Activated T-cell treated with anti-CD3 and anti-CD28 coated beads, Interleukin-2, amount 50 U/mL, for 48 hours (primary cell): ENCODE measurements around the gene ATRIP.

Source experiments
- DNase-seq, 2 experiments: peaks; one replicate each; pipeline ENCODE4 v3.0.0-alpha.2; 2020

The ATRIP gene

DNA sequence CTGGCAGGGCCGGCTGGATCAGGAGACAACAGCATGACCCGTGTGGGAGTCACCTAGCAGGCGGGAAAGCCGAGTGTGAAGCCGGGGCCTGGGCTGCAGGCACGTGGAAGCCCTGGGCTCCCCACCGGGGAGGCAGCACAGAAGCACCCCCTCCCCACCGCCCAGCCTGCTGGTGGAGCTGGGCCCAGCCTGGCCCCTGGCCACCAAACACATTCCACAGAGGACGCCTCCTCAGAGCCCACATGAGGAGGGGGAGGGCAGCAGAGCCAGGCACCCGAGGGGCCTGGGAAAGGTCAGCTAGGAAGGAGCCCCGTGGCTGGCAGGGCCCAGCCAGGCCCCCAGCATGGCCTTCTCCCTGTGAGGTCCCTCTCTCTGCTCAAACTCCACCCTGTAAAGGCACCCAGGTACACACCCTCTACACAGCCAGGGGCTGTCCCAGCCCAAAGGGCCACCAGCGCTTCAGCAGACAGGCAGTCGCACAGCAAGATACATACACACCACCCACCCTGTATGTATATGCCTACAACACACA, 21.2 kb upstream of the ATRIP start:
- DNase-seq, result no peak

DNA sequence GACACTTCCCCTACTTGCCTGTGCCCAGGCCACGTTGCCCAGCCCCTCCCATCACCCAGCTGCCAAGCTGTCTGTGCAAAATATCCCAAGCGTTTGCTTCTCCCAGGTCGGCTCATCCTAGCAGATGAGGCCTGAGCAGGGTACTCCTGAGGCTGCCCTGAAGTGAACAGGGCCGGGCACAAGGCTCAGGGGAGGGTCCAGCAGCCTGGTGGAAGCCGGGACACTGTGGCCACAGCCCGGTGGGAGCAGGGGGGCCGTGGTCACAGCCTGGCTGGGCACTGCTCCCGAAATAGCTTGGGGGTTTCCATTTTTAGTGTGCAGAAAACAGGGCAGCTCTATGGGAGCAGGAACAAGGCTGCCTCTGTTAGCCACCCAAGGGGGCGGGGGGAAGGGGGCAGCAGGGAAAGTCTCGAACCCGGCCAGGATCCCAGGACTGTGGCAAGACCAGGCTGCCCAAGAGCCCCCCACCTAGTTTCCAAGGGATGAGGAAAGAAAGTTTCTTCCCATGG, 20.1 kb upstream of the ATRIP start:
- no peak for DNase-seq

DNA sequence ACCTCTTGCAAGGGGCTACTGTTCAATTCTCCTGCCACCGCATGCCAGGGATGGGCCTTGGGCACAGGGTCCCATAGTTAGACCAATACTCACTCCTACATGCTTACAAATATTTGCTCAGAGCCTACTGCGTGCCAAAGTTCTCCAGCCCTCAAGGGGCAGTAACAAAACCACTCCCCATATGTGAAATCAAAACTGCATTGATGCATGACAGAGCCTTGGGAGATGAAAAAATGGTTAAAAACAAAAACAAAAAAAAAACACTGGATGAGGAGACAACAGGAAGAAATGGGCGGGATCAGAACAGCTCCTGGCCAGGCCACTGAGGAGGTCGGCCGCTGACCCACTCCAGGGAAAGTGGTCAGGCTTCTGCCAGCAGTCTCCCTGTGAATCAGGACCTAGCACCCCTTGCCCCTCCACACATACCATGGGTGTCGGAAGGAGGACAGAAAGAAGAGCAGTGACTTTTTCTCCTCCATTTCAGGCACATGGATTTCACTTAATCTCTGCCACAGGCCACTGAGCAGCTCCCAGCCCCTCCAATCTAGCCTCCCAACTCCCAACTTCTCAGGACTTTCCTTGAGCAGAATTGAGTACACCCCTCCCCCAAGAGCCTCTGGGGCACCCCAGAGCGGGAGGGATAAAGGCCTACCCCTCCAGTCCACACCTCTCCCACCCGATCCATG, 19.4 kb upstream of the ATRIP start:
- DNase-seq, result no peak

DNA sequence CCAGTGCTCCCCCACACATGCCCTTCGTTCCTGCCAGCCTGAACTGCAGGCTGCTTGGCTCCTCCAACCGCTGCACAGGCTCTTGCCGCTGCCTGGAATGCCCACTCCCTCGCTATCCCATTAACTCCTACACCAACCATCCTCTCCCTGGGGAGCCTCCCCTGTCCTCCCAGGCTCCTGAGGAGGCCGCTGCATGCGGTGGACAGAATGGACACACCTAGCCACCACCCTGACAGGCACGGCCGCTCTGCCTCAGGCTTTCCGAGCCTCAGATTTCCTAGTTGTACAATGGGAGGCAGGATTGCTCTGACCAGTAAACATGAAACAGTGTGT, 18.9 kb upstream of the ATRIP start:
- no peak for DNase-seq

DNA sequence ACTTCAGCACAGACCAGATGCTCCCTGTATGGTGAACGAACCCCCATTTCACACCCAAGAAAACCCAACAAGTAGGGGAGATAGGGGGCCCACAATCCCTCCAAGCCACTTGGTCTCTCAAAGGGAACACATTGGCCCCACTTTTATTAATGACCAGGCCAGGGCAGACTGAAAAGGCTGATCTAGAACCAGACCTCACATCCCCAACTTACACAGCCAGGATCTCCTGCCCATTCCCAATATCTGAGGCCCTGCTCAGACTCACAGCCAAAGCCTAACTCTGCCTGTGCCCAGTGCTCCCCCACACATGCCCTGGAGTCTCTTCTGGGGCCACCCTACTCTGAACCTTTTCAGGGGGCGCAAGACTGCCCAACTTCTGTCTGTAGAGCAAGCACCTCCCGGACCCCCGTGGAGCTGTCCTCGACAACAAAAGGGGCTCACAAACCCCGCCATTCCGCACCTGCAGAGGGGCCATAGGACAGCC, 18.4 kb upstream of the ATRIP start:
- no peak for DNase-seq

DNA sequence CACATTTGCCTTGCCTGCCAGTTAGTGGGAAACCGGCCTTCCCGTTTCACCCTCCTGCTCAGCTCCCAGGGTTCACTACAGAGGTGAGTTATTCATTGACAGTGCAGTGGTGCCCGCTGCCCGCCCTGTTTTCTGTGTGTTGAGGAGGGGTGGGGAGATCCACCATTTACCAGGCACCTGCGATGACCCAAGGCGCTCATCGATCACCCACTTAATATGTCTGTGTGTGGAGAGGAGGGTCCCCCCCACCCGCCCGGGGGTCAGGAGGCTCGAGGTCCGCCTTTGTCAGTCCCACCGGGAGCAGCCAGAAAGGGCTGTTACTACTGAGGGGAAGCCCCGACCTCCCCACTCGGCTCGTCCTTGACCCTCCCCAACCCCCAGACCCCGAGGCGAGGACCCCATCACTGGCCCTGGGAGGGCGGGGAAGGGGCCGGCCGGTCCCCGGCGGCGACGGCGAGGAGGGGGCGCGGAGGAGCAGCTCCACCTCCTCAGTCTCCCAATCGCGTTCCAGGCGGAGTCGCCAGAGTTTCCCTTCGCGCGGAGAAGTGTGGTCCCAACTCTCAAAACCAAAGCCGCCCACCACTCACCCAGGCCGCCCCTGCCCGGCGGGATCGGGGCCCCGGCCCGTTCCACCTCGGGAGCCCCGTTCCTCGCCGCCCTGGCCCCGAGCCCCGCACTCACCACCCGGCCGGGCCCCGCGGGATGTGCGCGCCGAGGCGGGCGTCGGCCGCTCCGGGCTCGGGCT, 17.8 kb upstream of the ATRIP start:
- peak in 1 of 2 experiments; percentile 41 for DNase-seq

DNA sequence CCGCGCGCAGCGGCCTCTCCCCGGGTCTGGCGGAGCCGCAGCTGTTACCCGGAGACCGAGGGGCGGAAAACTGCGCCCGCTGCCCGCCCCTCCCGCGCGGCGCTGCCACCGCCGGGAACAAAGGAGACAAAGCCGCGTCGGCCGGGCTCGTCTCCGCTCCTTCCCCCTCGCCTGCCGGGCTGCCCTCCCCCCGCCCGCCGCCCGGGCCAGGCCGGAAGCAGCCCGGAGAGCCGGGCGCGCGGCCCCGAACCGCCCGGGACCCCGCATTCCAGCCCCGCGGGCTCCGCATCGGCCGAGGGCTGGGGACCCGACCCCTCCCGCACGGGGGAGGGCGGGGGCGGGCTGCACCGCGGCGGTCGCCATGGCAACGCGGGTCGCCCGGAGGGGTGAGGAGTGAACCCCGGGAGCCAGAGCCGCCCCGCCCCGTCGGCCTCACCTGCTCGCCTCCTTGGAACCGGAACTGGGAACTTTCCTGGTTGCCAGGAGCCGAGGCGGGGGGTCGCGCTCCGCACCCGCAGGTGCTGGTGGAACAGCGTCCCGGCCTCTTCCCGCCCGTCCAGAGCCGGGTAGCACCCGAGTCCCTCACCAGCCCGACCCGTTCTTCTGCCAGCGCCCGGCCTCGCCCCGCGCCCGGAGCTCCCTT, 17.1 kb upstream of the ATRIP start:
- peak; percentile 65 to 72 for DNase-seq

DNA sequence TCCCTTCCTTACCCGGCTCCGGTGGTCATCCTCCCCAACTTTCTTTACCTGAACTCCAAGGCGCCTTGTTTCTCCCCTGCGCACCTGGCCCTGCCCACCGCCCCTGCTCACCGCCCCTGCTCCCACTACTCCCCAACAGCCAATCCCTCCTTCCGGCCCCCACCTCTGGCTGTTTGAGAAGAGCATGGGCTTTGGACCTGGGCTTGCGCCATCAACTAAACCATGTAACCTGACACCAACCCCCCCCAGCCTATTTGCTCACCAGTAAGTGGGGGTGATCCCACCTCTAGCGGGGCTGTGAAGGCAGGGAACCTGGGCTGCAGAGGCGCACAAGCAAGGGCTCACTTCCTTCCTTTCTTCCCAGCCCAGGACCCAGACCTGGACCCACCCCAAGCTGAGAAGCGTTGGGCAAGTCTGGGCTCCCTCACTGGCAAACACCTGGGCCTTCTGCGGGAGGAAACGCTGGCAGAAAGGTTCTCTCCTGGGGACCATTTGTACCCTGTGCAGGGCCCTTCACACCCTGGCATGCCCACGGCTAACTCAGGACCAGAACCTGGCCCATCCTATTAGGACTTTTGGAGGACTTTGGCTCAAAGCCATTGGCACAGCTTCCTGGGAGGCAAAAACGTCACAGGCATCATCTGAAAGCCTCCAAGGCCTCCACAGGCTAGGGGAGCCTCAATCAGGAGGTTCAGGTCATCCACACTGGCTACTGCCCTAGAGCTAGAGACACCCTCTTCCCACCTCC, 16.4 kb upstream of the ATRIP start, which contains the start of gene PLXNB1:
TSS of gene PLXNB1 (minus strand) at position 127 of the 748 bp plus-strand sequence. CDS start 5,475 bp downstream, outside the sequence.
- no peak for DNase-seq

DNA sequence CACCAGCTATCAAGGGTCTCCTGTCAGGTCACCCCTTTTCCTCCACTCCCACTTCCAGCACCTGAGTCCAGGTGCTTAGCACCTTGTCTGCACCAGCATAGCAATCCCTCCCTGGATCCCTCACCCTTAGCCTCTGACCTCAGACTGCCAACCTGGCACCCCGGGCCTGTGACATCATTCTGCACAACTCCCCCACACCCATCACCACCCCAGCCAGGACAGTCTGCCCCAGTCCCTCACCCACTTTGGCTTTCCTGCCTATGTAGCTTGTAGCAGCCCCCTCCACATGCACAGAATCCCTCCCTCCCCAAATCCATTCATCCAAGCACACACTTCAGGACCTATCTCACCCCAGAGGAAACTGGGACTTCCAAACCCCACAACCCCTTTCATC, 15.8 kb upstream of the ATRIP start:
- no peak for DNase-seq

DNA sequence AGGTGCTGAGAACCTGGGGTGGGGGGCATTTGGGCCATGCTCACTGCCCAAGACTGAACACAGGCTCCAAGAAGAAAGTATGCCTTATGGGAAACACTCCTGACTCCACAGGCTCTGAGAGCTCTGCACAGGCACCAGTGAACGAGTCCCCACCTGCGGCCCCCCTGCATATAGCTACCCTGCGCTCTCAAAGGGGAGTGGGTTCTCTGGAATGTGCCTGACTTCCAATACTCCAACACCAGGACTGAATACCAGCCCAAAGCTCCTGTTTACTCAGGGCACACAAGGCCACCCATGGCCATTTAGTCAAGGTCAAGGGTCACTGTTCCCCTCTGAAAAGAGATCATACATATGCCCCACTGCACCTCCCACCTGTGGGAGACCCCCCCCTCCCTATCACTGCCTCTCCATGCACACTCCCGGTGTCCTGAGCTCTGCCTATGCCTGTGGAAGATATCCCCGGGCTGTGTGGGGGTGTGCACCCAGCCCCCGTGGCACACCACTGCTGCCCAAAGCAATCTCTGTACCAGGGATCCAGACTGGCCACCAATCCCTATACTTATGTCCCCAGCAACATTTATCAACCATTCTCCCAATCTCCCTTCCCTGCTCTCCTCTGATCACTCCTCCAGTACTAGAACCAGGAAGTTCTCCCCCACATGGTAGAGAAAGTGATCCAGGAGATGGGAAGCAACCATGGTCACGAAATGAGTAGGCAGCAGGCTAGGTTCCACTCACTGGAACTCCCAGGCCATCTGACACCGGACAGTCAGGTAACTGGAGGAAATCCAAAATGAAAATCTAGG, 15.1 kb upstream of the ATRIP start:
- no peak for DNase-seq

DNA sequence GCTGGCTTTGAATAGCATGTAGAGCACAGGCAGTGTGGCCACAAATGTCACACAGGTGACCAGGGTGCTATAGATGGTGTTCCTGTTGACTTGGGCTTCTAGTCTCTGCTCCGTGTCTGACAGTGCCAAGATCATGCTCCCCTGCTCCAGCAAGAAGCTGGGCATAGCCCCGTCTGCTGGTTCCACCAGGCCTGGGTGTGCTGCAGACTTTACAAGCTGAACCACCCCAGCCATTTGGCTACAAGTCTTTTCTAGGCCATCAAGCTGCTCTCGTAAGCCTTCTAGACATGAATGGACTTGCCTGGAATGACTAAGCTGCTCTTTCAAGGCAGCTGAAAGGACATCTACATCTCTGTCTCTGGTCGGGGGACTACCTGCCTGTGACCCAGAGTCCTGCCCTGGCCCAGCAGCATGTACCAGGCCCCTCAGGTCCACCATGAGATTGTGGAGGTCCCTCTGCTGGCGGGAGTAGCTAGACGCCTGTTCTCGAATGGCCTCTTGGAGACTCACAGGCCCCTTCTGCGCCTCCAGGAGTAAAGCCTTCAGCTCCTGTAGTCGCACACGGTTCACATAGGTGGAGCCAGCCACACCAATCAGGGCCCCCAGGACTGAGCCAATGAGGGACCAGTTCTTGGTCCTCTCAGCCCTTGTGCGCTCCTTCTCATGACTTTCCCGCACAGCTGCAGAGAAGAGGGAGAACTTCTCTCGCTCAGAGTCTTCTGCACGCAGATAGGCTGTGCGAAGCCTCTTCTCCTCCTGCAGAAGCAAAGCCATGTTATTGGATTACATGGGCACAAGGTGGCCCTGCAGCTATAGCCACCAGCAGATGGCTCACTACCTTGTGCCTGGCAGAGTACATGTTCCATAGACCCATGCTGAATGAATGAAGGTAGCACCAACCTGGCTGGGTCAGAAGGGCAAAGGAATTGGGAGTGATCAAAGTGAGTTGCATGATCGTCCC, 13.8 kb upstream of the ATRIP start:
- no peak for DNase-seq

DNA sequence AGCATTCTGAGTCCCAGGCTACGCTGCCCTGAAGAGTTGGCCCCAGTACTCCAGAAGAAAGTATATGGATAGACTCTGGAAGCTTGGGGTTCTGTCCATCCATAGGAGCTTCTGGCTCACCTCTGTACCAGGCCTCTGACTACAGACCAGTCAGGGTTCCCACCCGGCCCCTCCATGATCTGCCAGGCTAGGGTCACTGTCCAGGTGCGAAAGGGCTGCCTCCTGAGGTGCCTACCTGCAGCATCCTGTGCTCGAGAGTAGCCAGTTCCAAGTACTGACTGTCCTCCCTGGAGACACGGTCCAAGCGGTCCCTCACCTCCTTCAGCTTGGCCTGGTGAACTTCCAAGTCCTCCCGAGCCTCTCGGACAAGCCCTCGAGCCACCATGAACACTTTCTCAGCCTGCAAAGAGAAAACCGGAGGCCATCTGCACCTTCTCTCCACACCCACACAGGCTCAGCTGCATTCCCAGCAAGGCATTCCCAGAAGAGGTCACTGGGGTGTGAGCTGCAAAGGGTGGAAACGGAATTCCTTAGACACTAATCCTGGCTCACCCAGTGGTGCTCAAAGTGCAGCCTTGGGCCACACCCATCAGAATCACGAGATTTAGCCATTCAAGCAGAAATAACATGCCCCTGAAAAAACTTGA, 12.9 kb upstream of the ATRIP start:
- DNase-seq, result no peak

DNA sequence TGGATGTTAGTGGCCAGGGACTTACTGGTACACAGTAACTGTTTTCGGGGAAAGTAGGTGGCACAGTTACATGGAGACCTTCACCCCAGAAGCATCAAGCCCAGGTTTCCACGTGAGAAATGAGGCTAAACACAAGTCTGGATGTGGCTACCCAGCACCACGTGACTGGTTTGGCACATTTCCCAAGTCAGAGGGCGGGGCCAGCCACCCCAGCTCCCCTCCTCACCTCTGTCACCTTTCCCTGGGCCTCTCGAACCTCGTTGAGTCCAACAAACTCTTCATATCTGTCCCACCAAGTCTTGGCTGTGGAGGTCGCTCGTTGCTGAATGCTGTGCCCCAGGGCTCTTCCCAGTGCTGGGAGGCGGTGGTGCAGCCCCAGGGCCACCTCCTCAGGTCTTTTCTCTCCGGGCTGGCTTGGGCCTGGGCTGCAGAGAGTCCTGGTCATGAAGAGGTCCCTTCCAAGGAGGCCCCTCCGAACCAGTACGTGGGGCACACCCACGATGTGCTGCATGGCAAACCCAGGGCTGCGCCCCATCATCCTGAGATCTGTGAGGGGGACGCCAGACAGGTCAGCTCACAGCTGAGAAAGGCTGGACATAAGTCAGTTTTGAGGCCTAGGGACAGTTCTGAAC, 11.8 kb upstream of the ATRIP start:
- no peak for DNase-seq

DNA sequence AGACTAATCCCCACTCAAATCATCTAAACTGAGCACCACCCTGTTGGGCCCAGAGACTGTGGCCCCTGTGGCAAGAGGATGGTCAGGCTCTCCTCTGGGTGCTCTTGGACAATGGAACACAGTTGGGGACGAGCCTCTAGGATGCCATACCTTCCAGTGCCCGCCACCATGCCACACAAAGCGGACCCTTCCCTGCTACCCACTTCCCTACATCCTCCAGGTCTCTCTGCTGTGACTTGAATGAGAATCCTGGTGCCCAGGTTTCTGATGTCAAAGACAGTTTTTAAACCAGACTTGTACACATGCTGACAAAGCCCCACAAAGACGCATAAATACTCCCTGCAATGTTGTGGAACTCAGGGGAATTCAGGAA, 11.3 kb upstream of the ATRIP start:
- DNase-seq, result no peak

DNA sequence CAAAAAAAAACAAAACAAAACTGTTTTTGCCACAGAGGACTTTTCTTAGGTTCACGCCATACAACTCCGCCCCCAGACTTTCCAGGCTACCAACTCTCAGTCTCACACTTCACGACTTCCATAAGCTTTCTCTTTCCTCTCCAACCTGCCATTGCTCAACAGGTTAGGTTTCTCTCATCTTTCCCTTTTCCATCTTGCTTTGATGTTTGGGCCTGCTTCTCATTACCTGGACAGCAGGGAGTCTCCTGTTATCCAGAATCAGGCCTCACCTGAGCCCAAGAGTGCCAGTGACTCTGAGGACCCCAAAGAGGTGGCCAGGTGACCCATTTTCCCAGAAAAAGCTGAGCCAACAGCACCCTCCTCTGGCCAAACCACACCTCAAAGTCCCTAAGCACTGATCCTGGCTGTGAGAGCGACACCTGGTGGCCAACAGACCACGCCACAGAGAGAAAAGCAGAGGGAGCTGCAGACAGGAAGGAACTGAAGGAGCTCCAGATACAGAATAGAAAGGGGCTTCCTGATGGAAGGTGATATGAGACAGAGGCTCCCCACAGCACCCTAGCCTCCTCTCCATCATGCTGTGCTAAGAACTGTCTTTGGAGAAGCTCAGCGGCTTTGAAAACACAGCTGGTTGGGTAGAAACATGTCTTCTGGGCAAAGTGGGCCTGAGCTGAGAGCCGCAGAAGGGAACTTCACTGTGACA, 10.6 kb upstream of the ATRIP start:
- DNase-seq, result peak; percentile 91

DNA sequence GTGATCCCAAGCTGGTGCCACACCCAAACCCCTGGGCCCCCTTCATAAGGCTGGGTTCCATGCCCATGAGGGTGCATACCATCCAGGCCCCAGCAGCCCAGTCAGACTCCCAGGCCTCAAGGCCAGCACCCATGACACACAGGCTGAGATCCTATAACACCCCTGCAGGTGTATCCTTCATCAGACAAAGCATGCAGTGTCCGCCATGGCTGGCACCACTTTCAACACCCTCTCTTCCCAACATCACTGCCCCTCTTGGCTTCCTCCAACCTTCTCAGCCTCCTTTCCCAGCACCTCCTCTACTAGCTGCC, 10.1 kb upstream of the ATRIP start:
- no peak for DNase-seq

DNA sequence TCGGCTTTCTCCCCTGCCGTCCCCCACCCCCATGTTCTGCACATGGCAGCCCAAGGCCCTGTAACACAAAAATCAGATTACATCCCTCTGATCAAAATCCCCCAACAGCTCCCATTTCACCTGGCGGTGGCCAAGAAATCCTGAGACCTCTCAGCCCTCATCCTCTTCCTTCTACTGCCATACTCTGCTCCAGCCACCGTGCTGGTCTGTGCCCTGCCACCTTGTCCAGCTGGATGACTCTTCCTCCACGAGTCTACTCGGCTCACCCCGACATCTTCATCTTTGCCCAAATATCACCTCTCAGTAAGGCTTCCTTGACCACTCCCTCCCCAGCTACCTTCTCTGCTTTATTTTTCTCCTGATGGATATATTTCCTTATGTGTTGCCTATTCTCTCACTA, 9.7 kb upstream of the ATRIP start:
- DNase-seq, result no peak

DNA sequence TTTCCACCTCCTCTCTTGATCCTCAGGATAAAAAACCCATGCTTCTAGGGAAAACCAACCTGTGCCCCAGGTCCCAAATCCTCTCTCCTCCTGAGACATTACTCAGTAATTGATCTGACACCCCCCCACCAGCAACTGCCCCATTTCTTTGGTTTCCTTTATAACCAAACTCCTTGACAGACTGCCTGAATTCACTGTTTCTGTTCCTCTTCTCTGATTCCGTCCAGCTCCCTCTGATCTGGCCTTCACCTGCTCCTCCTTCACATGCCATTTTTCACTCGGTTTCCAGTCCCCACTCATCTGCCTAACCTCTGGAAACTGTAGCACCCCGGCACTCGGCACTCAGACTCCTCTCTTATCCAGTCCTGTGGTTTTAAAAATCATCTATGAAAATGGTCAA, 8.7 kb upstream of the ATRIP start:
- DNase-seq, result no peak
